ENCODE measurements around the gene FAM185A.

FAM185A gene

GRCh38 chr7:102842284-102842683, 93.5 kb downstream of the FAM185A start:
- no peak for DNase-seq
- H3K36me3 Mint-ChIP-seq (ENCODE audit: low read depth), result peaks cover 16% of the 10 kb centered on the region
- H3K4me1 Mint-ChIP-seq, result no peaks in the 10 kb centered on the region
- H3K4me3 Mint-ChIP-seq, result no peak overlapping the region
- no peak overlapping the region for H3K27ac Mint-ChIP-seq
- no peak for TF ChIP-seq CTCF (IDR thresholded peaks at IDR 0.05)
- peaks cover 2% of the 10 kb centered on the region for H3K27me3 Mint-ChIP-seq (ENCODE audit: low read depth, poor library complexity)
- H3K9me3 Mint-ChIP-seq, result no peaks in the 10 kb centered on the region

GRCh38 chr7:102843850-102844249, 95.1 kb downstream of the FAM185A start:
- Mint-ChIP-seq H3K36me3 (ENCODE audit: low read depth) (peaks cover 11% of the 10 kb centered on the region), H3K4me3 (no peak overlapping the region), H3K4me1 (no peaks in the 10 kb centered on the region), H3K9me3 (no peaks in the 10 kb centered on the region), H3K27me3 (ENCODE audit: low read depth, poor library complexity) (peaks cover 2% of the 10 kb centered on the region), H3K27ac (no peak overlapping the region)
- no peak for DNase-seq
- TF ChIP-seq CTCF (IDR thresholded peaks at IDR 0.05), result no peak

- H3K27me3 Mint-ChIP-seq (ENCODE audit: low read depth, poor library complexity), result peaks cover 2% of the 10 kb centered on the region
- TF ChIP-seq CTCF (IDR thresholded peaks at IDR 0.05), result no peak
- no peak overlapping the region for H3K27ac Mint-ChIP-seq
- H3K4me1 Mint-ChIP-seq, result no peaks in the 10 kb centered on the region
- no peaks in the 10 kb centered on the region for H3K9me3 Mint-ChIP-seq
- DNase-seq, result no peak
- H3K36me3 Mint-ChIP-seq (ENCODE audit: low read depth), result peaks cover 11% of the 10 kb centered on the region
- no peak overlapping the region for H3K4me3 Mint-ChIP-seq
Observed at GRCh38 chr7:102845346-102845745, 96.5 kb downstream of the FAM185A start.

DNA sequence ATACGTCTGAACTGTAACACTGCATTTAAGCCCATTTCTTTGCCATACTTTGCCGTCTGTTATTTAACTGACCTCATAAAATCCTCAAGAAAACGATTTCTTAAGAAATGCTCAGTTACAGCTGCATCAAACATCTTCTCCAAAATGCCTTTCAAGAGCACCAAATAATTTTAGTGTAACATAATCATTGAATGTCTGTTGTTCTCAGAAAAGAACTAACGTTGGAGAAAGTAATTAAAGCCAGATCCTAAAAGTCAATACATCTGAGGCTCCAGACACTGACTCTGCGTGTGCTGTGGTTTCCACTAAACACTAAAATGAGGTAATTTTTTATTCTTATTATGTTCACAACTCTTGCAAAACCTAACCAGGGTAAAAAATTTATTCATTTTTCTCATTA, 100.3 kb downstream of the FAM185A start:
- Mint-ChIP-seq H3K36me3 (ENCODE audit: low read depth) (peaks cover 15% of the 10 kb centered on the region), H3K4me3 (no peak overlapping the region), H3K27ac (no peak overlapping the region), H3K27me3 (ENCODE audit: low read depth, poor library complexity) (peaks cover 2% of the 10 kb centered on the region), H3K9me3 (peaks cover 10% of the 10 kb centered on the region), H3K4me1 (no peaks in the 10 kb centered on the region)
- no peak for DNase-seq
- TF ChIP-seq CTCF (IDR thresholded peaks at IDR 0.05), result no peak

GRCh38 chr7:102849538-102849937, 100.7 kb downstream of the FAM185A start:
- Mint-ChIP-seq H3K9me3 (peaks cover 10% of the 10 kb centered on the region), H3K27ac (no peak overlapping the region), H3K36me3 (ENCODE audit: low read depth) (peaks cover 15% of the 10 kb centered on the region), H3K4me1 (no peaks in the 10 kb centered on the region), H3K4me3 (no peak overlapping the region), H3K27me3 (ENCODE audit: low read depth, poor library complexity) (no peaks in the 10 kb centered on the region)
- DNase-seq, result no peak
- TF ChIP-seq CTCF (IDR thresholded peaks at IDR 0.05), result no peak

DNA sequence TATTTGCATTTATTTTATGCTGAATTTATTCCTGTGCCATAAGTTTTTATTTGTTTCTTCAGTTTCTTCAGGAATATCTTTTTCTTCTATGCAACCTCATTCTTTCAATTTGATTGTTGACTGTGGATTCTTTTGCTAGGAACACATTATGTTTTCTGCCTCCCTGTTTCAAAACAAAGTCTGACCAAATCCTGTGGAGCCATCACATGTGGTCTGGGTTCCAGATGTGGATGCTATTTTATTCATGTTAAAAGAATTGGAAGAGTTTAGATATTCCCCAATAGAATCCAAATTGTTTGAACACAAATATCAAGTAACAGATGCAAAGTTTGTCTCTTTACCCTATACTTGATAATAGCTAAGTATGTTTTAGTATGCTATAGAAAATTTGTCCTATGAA, 107.2 kb downstream of the FAM185A start:
- no peak for TF ChIP-seq CTCF (IDR thresholded peaks at IDR 0.05)
- H3K4me1 Mint-ChIP-seq, result peaks cover 10% of the 10 kb centered on the region
- H3K36me3 Mint-ChIP-seq (ENCODE audit: low read depth), result peaks cover 15% of the 10 kb centered on the region
- H3K27ac Mint-ChIP-seq, result no peak overlapping the region
- no peak for DNase-seq
- H3K4me3 Mint-ChIP-seq, result no peak overlapping the region
- peaks cover 10% of the 10 kb centered on the region for H3K9me3 Mint-ChIP-seq
- H3K27me3 Mint-ChIP-seq (ENCODE audit: low read depth, poor library complexity), result no peaks in the 10 kb centered on the region
